Femur (tissue), 1 donor: Measurements from ENCODE around the gene UST.
"Not testable (repeated sequence)": the region's sequence is repeated elsewhere in the genome, so short reads cannot be mapped to it uniquely, and the experiment has no call there.

ENCODE experiments used
- DNase-seq: peaks from one replicate; pipeline ENCODE4 v3.0.0-alpha.2; 2017

Gene UST

DNA sequence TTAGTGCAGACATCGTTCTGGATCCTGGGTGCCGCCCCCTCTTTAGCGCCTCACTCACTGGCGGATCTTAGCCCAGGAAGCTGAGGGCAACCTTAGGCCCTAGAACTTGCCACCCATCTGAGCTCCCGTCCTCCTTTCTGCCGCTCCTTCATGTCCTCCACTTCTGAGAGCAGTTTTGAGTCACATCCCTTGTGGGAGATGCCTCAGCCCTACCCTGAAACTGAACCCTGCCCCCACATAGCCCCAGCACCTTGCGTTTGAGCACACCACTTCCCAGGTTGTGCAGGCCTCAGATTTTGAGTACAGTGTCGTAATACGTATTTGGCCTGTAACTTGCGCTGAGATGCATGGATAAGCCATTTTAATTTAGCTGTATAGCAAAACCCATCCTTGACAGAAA lies 169.7 kb downstream of the UST start:
- DNase-seq, result not testable (repeated sequence)

DNA sequence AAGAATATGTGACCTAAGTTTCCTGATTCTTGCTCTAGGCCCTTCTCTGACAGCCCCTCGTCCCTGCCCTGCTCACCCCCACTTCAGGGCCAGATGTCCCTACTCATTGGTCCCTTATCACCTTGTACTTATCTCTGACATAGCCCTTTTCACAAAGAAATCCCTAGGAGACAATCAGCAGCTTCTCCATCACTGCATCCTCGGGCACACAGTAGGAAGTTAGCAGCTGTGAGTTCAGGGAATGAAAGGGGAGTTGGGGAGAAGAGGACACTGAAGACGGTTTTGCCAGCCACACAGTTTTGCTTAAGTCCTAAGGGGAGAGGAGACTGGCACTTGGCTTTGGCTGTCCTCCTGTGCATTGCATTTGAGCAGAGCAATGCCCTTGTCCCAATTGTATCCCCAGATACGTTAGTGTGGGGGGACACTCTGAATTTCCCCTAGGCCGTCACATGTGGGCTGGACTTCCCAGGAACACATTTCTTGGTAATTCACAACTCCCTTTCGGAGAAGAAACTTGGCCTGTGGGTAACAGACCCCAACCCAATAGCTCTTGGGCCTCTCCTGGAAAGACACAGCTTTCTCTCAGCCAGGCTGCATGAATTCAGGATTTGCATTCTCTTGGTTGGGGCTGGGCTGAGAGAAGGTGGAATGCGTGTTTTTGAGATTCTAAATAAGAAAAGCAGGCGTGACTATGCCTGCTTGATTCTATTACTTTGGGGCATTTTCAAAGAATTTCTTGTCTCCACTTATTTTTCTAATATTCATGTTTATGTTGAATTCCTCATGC lies 177.6 kb downstream of the UST start:
- no peak for DNase-seq

DNA sequence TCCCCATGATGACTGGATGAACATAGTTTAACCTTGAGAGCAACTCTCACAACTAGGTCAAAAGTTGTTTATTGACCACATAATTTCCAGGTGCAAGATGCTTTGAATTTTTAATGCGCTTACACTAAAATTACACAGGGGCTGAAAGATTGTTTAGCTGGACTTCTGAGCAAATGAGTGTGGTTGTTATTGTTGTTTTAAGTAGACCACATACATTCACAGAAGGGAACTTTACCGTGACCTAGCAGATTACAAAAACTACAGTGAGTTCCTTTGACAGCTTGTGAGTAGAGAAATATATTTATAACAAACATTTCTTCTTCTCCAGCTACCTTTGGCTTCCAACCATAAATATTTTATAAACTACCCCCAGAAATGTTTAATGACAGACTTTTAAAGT lies 178.9 kb downstream of the UST start:
- no peak for DNase-seq

DNA sequence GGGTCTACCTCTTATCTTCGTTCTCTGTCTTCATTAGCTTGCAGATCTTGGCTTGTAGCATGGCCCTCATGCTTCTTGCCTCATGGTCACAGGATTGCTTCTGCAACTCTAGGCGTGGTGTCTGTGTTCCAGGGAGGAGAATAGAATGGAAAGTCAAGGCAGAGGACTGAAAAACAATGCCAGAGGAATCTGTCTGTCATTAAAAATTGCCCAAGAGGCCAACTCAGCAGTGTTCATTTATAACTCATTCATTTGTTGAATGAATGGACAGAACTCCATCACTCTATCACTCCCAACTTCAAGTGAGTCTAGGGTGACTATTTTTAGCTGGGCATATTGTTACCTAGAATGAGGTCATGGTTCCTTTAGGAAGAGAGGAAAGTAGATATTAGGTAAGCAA lies 179.6 kb downstream of the UST start:
- DNase-seq, result no peak

DNA sequence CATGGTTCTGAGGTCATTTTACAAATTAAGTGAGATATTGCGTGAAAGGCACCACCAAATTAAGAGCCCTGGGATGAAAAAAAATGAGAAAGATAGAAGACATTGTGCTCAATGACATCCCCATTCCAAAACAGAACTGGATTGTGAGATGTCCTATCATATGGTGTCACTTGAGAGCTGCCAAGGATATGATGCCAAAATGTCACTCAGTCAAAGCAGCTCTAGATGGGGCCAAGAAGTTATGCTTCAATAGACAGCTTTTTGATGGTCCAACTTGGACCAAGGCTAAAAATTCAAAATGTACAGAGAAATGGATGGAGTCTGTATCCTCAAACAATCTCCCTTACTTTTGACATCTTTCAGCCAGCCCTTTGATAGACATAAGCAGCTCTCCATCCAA lies 180.8 kb downstream of the UST start:
- DNase-seq, result no peak

DNA sequence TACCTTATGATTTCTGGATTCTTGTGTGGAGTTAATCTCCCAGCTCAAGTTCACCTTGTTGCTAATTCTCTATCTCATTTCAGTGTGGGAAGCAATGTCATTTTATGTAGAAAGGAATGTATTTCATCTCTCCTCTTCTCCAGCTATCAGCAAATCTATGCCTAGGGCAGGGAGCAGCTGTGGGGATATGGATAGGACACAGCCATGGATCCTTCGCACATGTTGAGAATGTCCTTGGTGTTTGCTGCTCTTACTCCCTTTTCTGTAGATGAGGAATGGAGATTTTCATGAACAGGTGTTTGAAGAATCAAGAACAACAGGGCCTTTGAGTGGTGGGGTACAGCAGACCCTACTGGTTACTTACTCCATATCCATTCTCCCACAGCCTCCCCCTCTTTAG lies 182.0 kb downstream of the UST start:
- DNase-seq, result no peak

DNA sequence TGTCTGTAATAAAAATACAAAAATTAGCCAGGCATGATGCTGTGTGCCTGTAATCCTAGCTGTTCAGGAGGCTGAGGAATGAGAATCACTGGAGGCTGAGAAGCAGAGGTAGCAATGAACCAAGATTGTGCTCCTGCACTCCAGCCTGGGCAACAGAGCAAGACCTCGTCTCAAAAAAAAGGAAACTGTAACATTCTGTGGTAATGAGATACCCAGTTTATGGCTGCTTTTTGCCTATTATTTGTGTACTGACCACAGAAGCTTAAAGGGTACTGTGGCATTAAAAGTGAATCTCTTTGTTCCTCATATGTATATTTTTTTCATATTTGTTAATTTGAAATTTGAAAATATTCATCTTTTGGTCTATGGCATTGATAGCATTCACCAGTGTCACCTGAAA lies 185.4 kb downstream of the UST start:
- no peak for DNase-seq

DNA sequence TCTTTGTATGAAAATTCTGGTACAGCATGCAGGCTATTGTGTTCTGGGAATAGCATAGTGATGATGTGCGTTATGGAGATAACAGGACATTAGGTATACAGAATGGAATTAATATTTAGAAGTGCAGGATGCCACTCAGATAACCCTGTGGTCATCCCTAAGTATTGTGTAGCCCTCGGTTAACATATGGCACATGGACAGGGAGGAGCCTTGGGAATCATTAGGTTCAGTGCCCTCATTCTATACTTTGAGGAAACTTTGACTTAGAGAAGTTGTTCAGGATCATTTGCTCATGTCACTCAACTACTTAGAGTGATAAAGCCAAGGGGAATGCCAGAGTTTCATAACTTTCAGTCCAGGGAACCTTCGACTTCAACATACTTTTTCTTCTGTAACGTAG lies 185.9 kb downstream of the UST start:
- DNase-seq, result no peak

DNA sequence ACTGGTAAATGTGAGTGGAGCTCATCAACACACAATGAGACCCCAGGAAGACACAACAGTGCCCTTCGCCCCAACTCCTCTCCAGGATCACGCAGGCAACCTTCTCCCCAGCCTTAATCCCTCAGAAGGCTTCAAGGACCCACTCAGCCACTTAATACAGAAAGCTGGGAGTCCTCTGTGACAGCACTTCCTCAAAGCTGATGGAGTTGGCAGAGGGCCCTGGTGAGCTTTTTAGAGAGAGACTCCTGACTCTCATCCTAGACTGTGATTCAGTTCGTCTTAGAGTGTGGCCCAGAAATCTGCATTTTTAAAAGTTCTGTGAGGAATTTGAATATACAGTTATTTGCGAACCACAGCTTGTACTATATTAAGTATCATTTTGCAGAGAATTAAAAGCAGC lies 187.7 kb downstream of the UST start:
- peak; percentile 48 for DNase-seq

DNA sequence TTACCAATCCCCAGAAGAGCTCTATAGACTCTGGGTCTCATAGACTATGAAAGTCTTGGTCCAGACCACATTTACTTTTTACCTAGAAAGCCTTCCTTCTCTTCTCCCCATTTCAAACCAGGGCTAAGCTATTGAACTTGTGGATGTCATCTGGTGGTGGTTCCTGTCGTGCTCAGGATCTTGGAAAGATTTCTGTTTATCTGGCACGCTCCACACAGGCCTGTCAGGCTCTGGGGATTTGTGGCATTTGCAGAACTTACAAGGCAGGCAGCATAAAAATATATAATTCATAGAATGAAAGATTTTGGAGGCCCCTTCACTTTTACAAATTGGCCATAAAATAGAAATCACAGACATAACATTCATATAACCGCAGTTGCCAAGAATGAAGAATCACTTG lies 188.1 kb downstream of the UST start:
- DNase-seq, result peak; percentile 44

DNA sequence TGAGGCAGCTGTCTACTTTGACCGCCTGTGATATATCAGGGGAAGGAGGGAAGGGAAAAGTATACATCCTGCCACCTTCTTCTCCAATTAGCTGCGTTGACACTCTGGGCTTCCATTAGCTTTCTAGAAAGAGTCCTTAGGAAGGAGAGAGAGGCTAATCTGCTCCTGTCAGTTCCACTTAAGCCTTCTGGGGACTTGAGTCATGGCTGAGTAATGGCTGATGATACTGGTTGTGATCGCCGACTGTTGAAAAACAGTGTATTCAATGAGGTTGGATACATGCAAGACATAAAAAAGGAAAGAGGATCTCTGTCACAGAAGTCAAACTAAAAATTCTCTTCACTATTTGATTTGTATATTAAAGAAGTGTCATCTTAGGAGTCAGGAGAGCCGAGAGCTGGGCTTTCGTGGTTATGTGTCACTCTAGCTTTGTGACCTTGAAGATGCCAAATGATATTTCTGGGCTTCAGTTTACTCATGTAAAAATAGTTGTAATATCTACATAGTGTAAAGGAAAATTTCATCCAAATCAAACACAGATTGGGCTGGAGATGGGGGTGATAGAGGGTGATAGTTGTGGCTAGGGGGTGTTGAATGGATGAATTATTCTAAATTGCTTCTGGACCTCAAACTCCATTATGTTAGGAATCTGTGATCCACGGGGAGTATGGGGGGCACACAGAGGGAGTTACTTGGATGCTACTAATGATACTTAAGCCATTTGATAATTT lies 189.0 kb downstream of the UST start:
- DNase-seq, result no peak

DNA sequence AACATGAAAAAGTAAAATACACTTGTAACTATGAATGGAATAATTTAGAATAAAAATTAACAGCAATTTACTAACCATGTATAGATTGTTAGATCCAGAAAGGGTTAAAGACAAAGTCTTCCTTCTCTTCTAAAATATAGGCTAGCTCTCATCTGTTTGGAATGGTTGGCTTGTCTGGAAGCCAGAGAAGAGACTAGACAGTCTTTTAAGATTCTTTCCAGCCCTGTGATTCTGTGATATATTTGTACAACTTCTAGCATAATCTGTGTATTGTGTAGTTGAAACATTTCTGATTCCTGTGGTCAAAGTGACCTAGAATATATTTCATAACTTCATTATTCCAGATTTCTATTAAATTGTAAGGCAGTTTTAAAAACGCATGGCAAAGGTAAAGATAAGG lies 196.6 kb downstream of the UST start:
- no peak for DNase-seq

DNA sequence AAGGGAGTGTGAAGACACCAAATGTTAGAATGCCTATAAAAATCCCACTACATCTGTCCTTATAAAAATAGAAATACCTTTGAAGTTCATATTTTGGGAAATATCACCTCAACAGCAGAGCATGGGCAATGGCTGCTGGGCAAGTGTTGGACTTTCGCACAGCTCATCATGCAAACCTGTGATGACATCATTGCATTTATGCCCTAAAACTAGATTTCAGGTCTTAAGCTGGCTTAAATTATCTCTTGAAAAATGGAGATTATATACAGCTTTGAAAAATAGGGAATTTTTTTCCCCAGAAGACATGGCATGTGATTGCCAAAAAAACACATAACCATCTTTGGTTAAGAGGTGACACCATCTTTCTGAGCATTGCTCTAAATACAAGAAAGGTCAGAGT lies 197.8 kb downstream of the UST start:
- DNase-seq, result no peak

DNA sequence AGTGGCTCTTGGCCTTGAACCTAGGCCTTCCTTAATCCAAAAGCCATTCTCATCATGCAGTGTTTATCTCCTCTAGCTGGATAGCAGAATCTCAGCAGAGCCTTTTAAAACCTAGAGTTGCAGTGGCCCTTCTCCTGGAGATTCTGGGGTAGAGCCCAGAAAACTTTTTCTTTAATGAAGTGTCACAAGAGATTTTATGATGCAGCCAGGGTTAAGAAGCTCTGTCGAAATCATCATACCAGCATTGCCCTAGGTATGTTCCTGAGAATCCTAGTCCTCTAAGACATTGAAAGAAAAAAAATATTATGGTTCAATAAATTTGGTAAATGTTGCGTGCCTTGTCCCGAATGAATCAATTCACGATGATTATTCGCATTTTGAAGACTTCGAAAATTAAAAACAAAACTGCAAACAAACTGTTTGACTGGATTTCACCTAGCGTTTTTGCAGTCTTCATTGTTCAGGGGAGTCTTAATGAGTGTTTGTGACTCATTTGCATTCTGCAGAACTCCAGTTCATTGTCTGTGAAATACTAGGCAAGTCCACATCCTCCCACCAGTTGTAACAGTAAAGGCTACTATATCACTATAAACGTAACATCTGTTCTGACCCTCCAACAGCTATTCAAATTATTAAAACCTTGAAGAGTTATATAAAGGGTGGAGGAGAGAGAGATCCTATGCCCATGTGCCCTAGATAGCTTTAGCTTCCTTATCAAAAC lies 198.6 kb downstream of the UST start:
- DNase-seq, result no peak

DNA sequence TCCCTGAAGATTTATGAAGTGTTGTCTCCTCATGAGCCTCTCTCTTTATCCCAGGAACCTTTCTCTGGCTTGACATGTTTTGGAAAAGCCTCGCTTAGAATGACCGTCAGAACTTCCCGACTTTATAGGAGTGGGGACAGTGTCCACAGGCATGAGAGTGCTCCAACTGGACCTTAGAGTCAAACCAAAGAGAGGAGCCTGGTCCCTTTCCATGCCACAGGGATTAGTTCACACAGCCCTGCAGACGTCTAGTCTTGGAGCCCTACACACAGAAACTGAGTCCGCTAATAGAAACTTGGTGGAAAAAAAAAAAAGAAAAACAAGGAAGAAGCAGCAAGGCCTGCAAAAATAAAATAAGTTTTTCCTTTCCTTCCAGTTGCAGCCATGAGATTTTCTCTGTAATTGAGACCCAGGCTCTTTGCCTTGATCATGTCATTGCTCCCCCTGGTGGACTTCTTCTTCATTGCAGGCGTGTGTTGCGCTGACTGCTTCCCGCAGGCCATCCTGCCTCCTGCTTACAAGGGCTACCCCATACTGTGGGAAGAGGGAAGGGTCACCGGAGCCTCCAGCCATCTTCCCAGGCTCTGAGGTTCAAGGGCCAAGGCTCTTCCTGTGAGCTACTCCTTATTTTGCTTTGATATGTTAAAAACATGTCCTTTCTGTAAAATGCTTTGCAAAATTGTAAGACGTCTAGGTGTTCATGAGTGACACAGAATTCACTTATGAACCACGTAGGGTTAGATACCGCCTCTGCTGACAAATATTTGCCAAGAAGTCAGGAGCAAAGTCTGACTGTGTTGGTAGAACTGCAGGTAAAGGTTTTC lies 201.0 kb downstream of the UST start:
- DNase-seq, result peak; percentile 90

DNA sequence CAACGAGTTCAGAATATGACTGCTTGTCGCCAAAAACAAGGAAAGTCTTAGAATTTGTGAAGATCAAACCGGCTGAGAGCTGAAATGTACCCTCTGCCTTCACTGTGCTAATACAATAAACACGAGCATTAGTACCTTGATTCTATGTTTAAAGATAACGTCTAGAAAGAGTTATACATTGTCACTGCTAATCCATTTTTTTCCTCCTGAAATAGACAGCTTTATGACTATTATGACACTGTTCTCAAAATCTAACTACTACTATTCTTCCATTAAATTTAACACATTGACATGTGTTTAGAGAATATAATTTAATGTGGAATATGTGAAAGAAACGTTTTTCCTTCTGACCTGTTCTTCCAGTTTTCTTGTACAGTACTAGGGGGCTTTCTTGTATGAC lies 204.8 kb downstream of the UST start:
- DNase-seq, result no peak

DNA sequence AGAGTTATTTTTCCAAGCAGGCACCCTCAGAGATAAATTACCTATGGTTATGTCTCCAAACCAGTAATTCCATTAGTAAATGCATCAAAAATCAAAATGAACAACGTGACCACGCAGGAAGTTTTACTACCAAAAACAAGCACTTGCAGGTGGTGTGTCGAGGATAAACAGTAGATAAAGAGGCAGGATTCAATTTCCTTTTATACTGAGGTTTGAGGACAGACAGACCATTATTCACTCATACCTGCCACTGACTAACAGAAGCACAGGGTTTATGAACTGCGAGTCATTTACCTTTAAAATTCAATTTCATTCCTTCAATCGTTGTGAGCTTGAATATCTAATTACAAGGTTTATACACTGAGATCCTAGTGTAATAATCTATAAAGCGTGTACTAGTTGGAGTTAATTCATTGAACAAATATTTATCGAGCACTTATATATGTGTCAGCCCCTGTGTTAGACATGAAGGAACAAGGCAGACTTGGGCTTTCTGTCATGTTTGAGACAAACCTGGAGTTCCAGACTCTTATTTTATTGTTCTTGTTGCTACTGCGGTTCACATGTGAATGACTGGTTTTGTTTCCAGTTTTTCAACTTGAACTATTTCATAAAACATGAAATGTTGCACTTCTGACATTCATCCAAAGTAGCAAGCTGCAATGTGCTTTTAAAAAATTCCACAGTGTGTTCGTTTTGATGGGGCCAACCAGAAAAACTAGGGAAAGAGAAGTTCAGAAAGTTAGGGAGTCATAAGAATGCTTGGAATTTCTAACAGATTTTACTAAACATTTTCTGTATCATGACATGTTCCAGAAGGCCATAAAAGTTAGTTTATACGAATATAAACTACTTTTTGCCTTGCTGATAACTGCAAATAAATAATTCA lies 205.6 kb downstream of the UST start:
- DNase-seq, result no peak

DNA sequence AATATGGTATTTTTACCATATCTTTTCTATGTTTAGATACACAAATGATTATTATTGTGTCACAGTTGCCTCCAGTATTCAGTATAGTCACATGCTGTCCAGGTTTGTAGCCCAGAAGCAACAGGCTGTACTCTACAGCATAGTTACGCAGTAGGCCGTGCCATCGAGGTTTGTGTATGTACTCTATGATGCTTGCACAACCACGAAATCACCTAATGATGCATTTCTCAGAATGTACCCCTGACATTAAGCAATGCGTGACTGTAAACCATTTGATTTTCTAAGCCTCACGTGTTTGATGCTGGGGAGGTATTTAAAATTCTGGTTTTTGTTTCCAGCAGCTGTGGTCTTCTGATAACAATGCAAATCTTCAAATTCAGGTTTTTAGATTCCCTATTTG lies 207.6 kb downstream of the UST start:
- DNase-seq, result no peak

DNA sequence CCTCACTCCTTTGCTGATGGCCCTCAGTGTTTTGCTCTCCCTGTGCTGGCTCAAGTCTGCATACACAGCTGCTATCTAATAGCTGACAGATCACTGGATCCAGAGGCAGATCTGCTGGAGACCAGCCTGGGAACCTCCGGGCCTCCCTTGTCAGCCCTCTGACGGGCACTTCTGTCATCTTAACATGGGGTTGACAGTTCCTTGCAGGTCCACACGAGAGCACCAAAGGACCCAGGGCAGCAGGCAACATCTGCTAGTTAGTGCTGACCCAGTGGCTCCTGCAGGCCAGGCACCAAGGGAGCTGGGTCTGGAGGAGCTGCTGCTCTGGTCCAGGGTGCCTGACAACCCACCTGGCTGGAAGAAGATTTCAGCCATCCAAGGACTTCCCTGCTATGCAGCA lies 208.1 kb downstream of the UST start:
- DNase-seq, result no peak

DNA sequence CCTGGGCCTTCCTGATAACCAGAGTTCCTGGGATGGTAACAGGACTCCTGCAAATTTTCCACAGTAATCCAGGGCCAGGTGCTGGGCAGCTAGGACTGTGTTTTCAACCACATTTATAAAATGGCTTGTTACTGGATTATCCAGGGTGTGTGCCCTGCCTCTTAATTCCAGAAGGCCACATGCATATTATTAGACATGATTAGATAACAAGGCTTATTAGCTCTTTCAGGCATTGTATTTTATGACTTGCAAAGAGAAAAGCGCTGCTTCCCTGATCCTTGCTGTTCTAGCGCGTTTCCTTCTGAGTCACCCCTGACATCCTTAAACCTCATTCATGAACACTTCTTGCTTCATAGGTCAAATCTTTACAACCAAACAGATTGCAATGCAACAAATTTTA lies 208.6 kb downstream of the UST start:
- DNase-seq, result no peak

DNA sequence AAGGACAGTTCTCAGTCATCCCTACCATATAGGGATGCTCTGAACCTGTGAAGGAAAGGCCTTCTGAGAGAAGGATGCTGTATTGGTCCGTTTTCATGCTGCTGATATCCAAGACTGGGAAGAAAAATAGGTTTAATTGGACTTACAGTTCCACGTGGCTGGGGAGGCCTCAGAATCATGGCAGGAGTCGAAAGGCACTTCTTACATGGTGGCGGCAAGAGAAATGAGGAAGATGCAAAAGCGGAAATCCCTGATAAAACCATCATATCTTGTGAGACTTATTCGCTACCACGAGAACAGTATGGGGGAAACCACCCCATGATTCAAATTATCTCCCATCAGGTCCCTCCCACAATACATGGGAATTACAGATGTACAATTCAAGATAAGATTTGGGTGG lies 209.3 kb downstream of the UST start:
- not testable (repeated sequence) for DNase-seq

DNA sequence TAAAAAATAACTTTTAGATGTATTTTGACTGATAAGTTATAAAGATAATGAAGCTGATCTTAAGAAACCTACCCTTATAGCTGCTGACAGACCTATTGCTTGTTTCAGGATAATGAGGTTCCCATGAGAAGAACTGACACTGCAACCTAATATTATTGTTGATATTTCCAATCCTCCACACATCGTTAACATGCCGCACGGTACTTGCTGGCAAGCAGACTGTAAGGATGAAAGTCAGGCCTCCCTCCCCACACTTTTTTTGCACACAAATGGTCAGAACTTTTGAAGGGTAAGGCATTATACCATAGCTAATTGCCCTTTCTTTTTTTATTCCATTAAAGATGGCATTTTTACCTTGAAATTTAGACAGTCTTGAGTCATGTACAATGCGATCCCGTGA lies 210.9 kb downstream of the UST start:
- no peak for DNase-seq
